ENCODE results near the gene NDUFA13. TPM values are rescaled to one million over a fixed set of nuclear protein-coding genes. Genes with fewer than 3 reads are reported as not detected.

Gene NDUFA13
- total RNA-seq, 1 experiment from 2014 or later, result 339 TPM

DNA sequence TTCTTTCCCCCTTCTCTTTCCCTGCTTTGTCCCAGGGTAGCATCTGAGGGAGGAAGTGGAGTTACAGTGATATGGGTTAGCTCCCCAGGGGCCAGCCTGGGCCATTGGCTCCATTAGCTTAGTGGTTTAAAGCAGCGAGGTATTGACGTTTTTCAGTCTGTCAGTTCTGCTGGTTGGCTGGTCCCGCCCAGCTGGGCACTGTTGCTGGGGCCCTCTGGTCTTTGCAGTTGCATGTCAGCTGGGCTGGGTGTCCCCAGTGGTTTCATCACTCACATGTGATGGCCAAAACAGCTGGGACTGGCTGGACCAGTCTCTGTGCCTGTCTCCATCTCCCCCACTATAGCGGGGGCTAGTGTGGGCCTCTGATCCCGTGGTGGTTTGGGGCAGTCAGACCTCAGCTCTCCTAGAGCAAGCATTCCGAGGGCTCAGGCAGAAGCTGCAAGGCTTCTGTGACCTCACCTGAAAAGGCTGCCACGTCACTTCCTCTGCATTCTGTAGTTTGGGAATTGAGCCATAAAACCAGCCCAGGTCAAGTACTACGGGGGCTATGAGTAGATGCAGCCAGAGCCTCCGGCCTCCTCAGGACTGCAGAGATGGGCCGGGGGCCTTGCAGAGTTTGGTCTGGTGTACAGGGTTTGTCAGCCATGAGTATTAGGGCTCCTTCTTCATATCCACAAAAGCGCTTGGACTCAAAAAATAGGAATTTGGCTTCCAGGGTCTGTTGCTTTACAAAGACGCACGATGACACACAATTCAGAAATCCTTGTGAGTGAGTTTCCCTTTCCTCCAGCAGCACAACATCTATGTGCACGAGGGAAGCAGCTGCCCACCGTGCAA lies 30.6 kb upstream of the NDUFA13 start:
- ATAC-seq, result no peak
- ChIA-PET POLR2A (no interaction called here), CTCF (no interaction called here), RAD21 (ENCODE audit: low non-redundant PET in 1 of 2, low total read pairs in 2 of 2, uncharacterized antibody in 2 of 2, unreplicated experiment in 2 of 2) (no interaction called here)
- no peaks in the 10 kb centered on the region for H3K27me3 ChIP-seq (ENCODE audit: insufficient read depth, low read length)
- H3K4me1 ChIP-seq (ENCODE audit: control insufficient read depth in 1 of 2, insufficient read depth in 2 of 2, low read length in 2 of 2), result peaks cover 19 to 39% of the 10 kb centered on the region in 2 experiments
- no peak for DNase-seq (ENCODE audit: low read depth, low spot score)
- no peak overlapping the region for H3K4me3 ChIP-seq (replicated peaks in 1 of 2; ENCODE audit: low read depth in 1 of 2, low read length in 2 of 2)
- H4K20me1 ChIP-seq (ENCODE audit: insufficient read depth), result peaks cover 11% of the 10 kb centered on the region; the same call in 1 of the 2 replicates
- intact Hi-C loops (cut with micrococcal nuclease), result loop anchor here (5.0 kb wide), 1 partner anchor 78 kb away; the partner anchor contains the start of gene GATAD2A
- H3K36me3 ChIP-seq (ENCODE audit: control insufficient read depth in 1 of 2, insufficient read depth in 2 of 2, low read length in 2 of 2), result 0 out of 4 replicates have a peak, but pooled peaks cover 0 to 8% of the 10 kb centered on the region in 2 experiments
- H2AFZ ChIP-seq (ENCODE audit: low read depth, low read length, poor library complexity, severe bottlenecking), result no peak overlapping the region
- no peaks in the 10 kb centered on the region for H3K9me3 ChIP-seq (ENCODE audit: control insufficient read depth in 1 of 2, insufficient read depth in 1 of 2, low read depth in 1 of 2, low read length in 2 of 2)
- H3K27ac ChIP-seq (ENCODE audit: low read depth, low read length), result no peak overlapping the region; the same call in 1 of the 2 replicates
- no peak for TF ChIP-seq SRF (IDR thresholded peaks at IDR 0.05; ENCODE audit: low read depth)
- TF ChIP-seq JUND (IDR thresholded peaks at IDR 0.05), result no peak
- no peaks in the 10 kb centered on the region for H3K9me2 ChIP-seq (ENCODE audit: insufficient read depth)
- H3K4me2 ChIP-seq (ENCODE audit: low read length), result no peak overlapping the region
- H3K79me2 ChIP-seq (ENCODE audit: insufficient read depth, low read length), result peaks cover 90% of the 10 kb centered on the region
- H3K9ac ChIP-seq (ENCODE audit: low read length), result no peak overlapping the region
- BruUV-seq (replicated peaks), result no TSS peak

DNA sequence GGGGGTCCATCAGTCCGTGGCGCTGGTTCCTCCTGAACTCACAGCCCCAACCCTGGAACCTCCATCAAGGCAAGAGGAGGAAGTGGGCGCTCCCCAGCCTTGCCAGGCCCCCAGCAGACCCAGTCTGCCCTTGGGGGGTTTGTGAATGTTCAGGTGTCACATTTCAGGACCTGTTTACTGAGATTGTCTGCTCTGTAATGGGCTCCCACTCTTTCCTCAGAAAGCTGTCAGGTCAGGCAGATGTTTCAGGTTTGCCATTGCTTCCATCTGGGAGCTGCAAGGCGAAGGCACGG lies 30.1 kb upstream of the NDUFA13 start:
- no peak for ATAC-seq
- no peak overlapping the region for H2AFZ ChIP-seq (ENCODE audit: low read depth, low read length, poor library complexity, severe bottlenecking)
- H3K9me2 ChIP-seq (ENCODE audit: insufficient read depth), result no peaks in the 10 kb centered on the region
- RAD21 ChIA-PET (ENCODE audit: low non-redundant PET in 1 of 2, low total read pairs in 2 of 2, uncharacterized antibody in 2 of 2, unreplicated experiment in 2 of 2), result no interaction called here
- CTCF ChIA-PET, result no interaction called here
- TF ChIP-seq RAD21 (IDR thresholded peaks at IDR 0.05; ENCODE audit: low read depth) (no peak), TCF7L2 (IDR thresholded peaks at IDR 0.05; ENCODE audit: borderline replicate concordance, extremely low read depth, insufficient read depth, insufficient read length) (no peak)
- TF ChIP-seq, protein P1, sequence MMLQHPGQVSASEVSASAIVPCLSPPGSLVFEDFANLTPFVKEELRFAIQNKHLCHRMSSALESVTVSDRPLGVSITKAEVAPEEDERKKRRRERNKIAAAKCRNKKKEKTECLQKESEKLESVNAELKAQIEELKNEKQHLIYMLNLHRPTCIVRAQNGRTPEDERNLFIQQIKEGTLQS (IDR thresholded peaks at IDR 0.05), result no peak
- H3K9ac ChIP-seq (ENCODE audit: low read length), result no peak overlapping the region
- BruUV-seq (replicated peaks), result no TSS peak
- H3K4me3 ChIP-seq (replicated peaks in 1 of 2; ENCODE audit: low read depth in 1 of 2, low read length in 2 of 2), result no peak overlapping the region
- H3K4me2 ChIP-seq (ENCODE audit: low read length), result no peak overlapping the region
- H4K20me1 ChIP-seq (ENCODE audit: insufficient read depth), result peaks cover 10% of the 10 kb centered on the region; the same call in 1 of the 2 replicates
- peaks cover 90% of the 10 kb centered on the region for H3K79me2 ChIP-seq (ENCODE audit: insufficient read depth, low read length)
- no peaks in the 10 kb centered on the region for H3K27me3 ChIP-seq (ENCODE audit: insufficient read depth, low read length)
- no peak for DNase-seq (ENCODE audit: low read depth, low spot score)
- no peak overlapping the region for H3K27ac ChIP-seq (ENCODE audit: low read depth, low read length)
- H3K4me1 ChIP-seq (ENCODE audit: control insufficient read depth in 1 of 2, insufficient read depth in 2 of 2, low read length in 2 of 2), result peaks cover 19 to 43% of the 10 kb centered on the region in 2 experiments
- intact Hi-C loops (cut with micrococcal nuclease), result loop anchor here (5.0 kb wide), 1 partner anchor 79 kb away; the partner anchor contains the start of gene GATAD2A
- peaks cover 0 to 10% of the 10 kb centered on the region in 2 experiments; a peak in 1 of 4 replicates for H3K36me3 ChIP-seq (ENCODE audit: control insufficient read depth in 1 of 2, insufficient read depth in 2 of 2, low read length in 2 of 2)
- POLR2A ChIA-PET, result no interaction called here
- H3K9me3 ChIP-seq (ENCODE audit: control insufficient read depth in 1 of 2, insufficient read depth in 1 of 2, low read depth in 1 of 2, low read length in 2 of 2), result no peaks in the 10 kb centered on the region

Measured in HCT116 (cell line).